ENCODE data around the gene AGTPBP1. TPM values are rescaled to one million over a fixed set of nuclear protein-coding genes. Genes with fewer than 3 reads are reported as not detected.

Gene AGTPBP1
- total RNA-seq, 2 experiments from 2014 or later = 24.2 to 37.2 TPM

- Histone ChIP-seq H3K79me2 (ENCODE audit: insufficient read depth, low read depth, low read length) (no peaks in the 10 kb centered on the region), H3K4me1 (ENCODE audit: insufficient read depth, low read length, poor library complexity, severe bottlenecking) (no peaks in the 10 kb centered on the region), H3K9me2 (ENCODE audit: insufficient read depth, low read length) (no peaks in the 10 kb centered on the region), H3K27ac (ENCODE audit: low read depth, low read length, poor library complexity, severe bottlenecking) (no peak overlapping the region), H3K4me2 (ENCODE audit: low read length) (no peak overlapping the region), H3K4me3 (ENCODE audit: low read depth, low read length, poor library complexity, severe bottlenecking) (no peak overlapping the region), H3K9me3 (ENCODE audit: low read length) (no peaks in the 10 kb centered on the region), H3K36me3 (ENCODE audit: insufficient read depth, low read length) (no peaks in the 10 kb centered on the region), H4K20me1 (ENCODE audit: insufficient read depth, low read length) (no peaks in the 10 kb centered on the region), H2AFZ (ENCODE audit: low read length) (no peak overlapping the region)
- ChIA-PET CTCF (ENCODE audit: unreplicated experiment) (interaction anchor here (0.6 kb wide), 1 partner anchor 1252 kb away, joined by 3 read pairs; no protein-coding TSS in a partner anchor), POLR2A (no interaction called here)
- TF ChIP-seq EZH2phosphoT487 (IDR thresholded peaks at IDR 0.05; ENCODE audit: borderline replicate concordance, low read depth, low read length) (no peak), CTCF (conservative IDR thresholded peaks at IDR 0.05; ENCODE audit: low read length) (no peak)
- no peak for DNase-seq (ENCODE audit: low spot score)
- no TSS peak for BruUV-seq (replicated peaks)
- intact Hi-C loops (cut with micrococcal nuclease; ENCODE audit: unreplicated experiment) = no loop called here
Observed at GRCh38 chr9:85527331-85528020, 214.3 kb downstream of the AGTPBP1 start.

DNA sequence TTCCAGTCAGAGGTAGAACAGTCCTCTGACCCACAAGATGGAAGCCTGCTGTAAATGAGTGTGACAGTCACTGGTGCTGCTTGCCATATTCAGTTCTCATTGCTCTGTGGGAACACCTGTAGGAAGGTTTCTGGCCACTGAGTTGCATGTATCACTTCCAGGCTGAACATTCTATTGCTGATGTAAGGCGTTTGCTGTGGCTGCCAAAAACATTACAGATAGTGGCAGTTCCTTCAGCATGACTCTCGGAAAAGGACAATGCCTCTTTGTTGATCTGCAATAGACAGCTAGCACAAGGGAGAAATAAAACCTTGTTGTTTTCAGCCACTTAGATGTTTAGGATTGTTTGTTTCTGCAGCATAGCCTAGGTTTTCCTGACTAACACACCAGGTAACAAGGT lies 217.2 kb downstream of the AGTPBP1 start:
- intact Hi-C loops (cut with micrococcal nuclease; ENCODE audit: unreplicated experiment) = no loop called here
- no peak for TF ChIP-seq EZH2phosphoT487 (IDR thresholded peaks at IDR 0.05; ENCODE audit: borderline replicate concordance, low read depth, low read length)
- no peaks in the 10 kb centered on the region for H3K4me1 ChIP-seq (ENCODE audit: insufficient read depth, low read length, poor library complexity, severe bottlenecking)
- no peaks in the 10 kb centered on the region for H3K9me3 ChIP-seq (ENCODE audit: low read length)
- ChIA-PET CTCF (ENCODE audit: unreplicated experiment) (no interaction called here), POLR2A (no interaction called here)
- DNase-seq (ENCODE audit: low spot score) = no peak
- H3K79me2 ChIP-seq (ENCODE audit: insufficient read depth, low read depth, low read length) = no peaks in the 10 kb centered on the region
- no peak overlapping the region for H3K27ac ChIP-seq (ENCODE audit: low read depth, low read length, poor library complexity, severe bottlenecking)
- H3K9me2 ChIP-seq (ENCODE audit: insufficient read depth, low read length) = no peaks in the 10 kb centered on the region
- H3K4me3 ChIP-seq (ENCODE audit: low read depth, low read length, poor library complexity, severe bottlenecking) = no peak overlapping the region
- no peak overlapping the region for H3K4me2 ChIP-seq (ENCODE audit: low read length)
- no peaks in the 10 kb centered on the region for H3K36me3 ChIP-seq (ENCODE audit: insufficient read depth, low read length)
- no TSS peak for BruUV-seq (replicated peaks)
- H4K20me1 ChIP-seq (ENCODE audit: insufficient read depth, low read length) = no peaks in the 10 kb centered on the region
- H2AFZ ChIP-seq (ENCODE audit: low read length) = no peak overlapping the region

DNA sequence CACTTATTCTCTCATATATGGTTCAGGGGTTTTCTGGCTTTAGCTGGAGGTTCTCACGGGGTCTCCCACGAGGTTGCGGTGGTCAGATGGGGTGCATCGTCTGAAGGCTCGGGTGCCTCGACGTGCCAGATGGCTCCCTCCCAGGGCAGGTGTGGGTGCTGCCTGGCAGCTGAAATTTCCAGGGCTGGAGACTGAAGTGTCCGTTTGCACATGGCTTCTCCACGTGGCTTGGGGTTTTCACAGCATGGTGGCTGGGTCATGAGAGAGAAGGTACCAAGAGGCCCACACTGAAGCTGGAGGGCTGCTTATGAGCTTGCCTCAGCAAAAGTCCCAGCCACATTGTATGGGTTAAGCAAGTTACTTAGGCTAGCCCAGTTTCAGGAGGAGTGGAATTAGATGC lies 218.6 kb downstream of the AGTPBP1 start:
- no TSS peak for BruUV-seq (replicated peaks)
- H3K27ac ChIP-seq (ENCODE audit: low read depth, low read length, poor library complexity, severe bottlenecking) = no peak overlapping the region
- H3K9me3 ChIP-seq (ENCODE audit: low read length) = no peaks in the 10 kb centered on the region
- intact Hi-C loops (cut with micrococcal nuclease; ENCODE audit: unreplicated experiment) = no loop called here
- TF ChIP-seq EZH2phosphoT487 (IDR thresholded peaks at IDR 0.05; ENCODE audit: borderline replicate concordance, low read depth, low read length) (no peak), CTCF (conservative IDR thresholded peaks at IDR 0.05; ENCODE audit: low read length) (no peak)
- no peak for DNase-seq (ENCODE audit: low spot score)
- H2AFZ ChIP-seq (ENCODE audit: low read length) = no peak overlapping the region
- no peaks in the 10 kb centered on the region for H4K20me1 ChIP-seq (ENCODE audit: insufficient read depth, low read length)
- H3K4me3 ChIP-seq (ENCODE audit: low read depth, low read length, poor library complexity, severe bottlenecking) = no peak overlapping the region
- no peaks in the 10 kb centered on the region for H3K79me2 ChIP-seq (ENCODE audit: insufficient read depth, low read depth, low read length)
- POLR2A ChIA-PET = no interaction called here
- H3K9me2 ChIP-seq (ENCODE audit: insufficient read depth, low read length) = no peaks in the 10 kb centered on the region
- CTCF ChIA-PET (ENCODE audit: unreplicated experiment) = no interaction called here
- H3K4me2 ChIP-seq (ENCODE audit: low read length) = no peak overlapping the region
- no peaks in the 10 kb centered on the region for H3K4me1 ChIP-seq (ENCODE audit: insufficient read depth, low read length, poor library complexity, severe bottlenecking)
- H3K36me3 ChIP-seq (ENCODE audit: insufficient read depth, low read length) = no peaks in the 10 kb centered on the region
